Suppressor macrophage treated with lipopolysaccharide for 1 hour (primary cell): ENCODE data around the gene WIZ.
"Not testable (repeated sequence)": the region's sequence is repeated elsewhere in the genome, so short reads cannot be mapped to it uniquely, and the experiment has no call there.

Experiments used
- DNase-seq, 3 donors: peaks; one replicate each; pipeline ENCODE4 v3.0.0-alpha.2; 2020 to 2022

Gene WIZ, protein sequence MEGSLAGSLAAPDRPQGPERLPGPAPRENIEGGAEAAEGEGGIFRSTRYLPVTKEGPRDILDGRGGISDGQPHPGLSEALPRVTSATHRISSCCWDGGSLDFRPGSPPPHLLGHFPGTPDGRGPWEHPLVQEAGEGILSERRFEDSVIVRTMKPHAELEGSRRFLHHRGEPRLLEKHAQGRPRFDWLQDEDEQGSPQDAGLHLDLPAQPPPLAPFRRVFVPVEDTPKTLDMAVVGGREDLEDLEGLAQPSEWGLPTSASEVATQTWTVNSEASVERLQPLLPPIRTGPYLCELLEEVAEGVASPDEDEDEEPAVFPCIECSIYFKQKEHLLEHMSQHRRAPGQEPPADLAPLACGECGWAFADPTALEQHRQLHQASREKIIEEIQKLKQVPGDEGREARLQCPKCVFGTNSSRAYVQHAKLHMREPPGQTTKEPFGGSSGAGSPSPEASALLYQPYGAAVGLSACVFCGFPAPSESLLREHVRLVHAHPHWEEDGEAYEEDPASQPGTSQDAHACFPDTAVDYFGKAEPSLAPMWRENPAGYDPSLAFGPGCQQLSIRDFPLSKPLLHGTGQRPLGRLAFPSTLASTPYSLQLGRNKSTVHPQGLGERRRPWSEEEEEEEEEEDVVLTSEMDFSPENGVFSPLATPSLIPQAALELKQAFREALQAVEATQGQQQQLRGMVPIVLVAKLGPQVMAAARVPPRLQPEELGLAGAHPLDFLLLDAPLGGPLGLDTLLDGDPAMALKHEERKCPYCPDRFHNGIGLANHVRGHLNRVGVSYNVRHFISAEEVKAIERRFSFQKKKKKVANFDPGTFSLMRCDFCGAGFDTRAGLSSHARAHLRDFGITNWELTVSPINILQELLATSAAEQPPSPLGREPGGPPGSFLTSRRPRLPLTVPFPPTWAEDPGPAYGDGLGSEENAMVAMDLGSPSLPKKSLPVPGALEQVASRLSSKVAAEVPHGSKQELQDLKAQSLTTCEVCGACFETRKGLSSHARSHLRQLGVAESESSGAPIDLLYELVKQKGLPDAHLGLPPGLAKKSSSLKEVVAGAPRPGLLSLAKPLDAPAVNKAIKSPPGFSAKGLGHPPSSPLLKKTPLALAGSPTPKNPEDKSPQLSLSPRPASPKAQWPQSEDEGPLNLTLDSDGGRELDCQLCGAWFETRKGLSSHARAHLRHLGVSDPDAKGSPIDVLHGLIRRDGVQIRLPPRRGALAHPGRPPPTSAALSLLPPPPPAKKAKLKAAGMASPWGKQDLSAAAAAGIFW (N-terminal part only)

DNA sequence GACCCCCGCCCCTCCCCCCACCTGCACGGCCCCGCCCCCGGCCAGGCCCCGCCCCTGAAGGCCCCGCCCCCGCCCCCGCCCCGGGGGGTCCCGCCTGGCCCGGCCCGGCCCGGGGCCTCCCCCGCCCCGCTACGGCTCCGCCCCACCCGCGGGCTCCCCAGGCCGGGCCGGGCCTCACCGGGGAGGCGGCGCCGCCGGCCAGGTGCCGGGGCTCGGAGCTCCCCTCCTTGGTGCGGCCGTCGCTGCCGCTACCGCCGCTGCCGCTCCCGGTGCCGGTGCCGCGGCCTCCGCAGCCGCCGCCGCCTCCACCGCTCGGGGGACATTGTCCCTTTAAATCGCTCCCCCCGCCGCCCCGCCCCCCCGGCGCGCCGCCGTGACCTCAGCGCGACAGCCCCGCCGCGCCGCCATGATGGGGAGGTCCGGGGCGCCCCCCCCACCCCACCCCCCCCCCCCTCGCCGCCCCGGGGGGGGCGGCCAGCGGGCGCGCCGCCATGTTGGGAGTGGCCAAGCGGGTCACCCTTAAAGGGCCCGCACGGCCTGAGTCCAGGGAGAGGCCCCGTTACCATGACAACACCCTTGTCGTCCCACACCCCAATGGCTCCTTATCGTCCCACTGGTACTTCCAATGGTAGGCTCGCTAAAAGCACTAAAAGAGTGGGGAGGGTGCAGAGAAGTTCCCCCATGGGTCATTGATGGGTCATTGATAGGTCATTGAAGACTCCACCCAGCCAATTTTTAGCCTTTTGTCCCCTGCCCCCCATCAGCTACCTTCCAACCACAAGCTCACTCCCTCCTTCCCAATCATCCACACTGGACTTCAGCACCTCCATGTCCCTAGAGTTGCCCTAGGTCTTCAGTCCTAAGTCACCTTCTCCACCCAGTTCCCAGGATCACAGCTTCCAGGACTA is at the start of gene WIZ:
WIZ (minus strand) TSS at position 337 of the 908 bp plus-strand sequence. CDS start 1,649 bp downstream, outside the sequence.
- peak; percentile 77 to 95 (median 88) for DNase-seq

DNA sequence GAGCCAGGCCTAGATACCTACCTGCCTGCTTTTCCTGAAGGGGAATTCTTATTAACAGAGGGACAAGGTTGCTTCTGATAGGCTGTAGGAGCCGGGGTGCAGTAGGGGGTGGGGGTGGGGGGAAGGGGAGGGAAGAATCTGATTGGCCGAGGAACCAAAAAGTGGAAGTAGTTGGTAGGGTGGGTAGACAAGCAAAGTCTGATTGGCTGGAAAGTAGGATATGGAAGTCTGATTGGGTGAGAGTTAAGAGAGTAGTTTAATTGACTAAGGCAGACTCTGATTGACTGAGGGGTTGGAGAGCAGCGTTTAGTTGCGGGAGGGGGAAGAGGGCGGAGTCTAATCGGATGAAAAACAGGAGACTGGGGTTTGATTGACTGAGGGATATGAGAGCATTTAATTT is 49.2 kb upstream of the WIZ start:
- no peak for DNase-seq

DNA sequence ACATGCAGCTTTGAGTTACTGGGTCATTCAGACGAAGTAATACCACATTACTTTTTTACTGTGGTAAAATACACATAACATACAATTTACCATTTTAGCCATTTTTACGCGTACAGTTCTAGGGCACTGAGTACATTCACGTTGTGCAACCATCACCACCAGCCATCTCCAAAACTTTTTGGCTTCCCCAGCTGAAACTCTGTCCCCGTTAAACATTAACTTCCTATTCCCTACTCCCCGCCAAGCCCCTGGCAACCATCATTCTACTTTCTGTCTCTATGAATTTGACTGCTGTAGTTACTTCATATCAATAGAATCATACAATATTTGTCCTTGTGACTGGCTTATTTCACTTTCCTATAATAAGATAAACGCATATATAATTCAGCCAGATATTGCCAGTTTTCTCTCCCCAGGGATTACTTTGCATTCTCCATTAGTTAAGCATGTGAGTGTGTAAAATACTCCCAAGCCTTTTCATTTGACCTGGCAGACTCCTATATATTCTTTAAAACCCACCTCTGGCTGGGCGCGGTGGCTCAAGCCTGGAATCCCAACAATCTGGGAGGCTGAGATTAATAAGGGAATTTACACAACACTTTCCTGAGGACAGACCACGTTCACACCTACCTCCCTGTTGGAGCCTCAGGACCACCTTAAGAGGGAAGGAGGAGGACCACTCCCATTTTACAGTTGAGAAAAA is 48.6 kb upstream of the WIZ start:
- no peak for DNase-seq

DNA sequence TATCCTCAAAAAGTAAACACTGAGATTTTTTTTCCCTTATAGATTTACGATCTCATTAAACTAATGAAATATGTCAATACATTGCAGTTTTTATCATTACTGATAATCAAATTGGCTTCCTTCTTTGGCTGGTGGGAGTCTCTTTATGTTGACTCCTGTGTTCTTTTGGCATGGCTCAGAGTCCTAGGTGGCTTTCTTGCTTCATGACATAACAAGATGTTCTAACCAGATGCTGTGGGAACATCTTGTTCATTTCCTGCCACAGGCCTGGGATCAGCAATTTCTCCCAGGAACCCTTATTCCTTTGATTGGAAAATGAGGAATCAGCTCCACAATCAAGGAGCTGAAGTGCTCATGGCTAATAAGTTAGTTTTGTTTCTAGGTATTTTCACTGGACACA is 45.4 kb upstream of the WIZ start:
- DNase-seq: no peak

DNA sequence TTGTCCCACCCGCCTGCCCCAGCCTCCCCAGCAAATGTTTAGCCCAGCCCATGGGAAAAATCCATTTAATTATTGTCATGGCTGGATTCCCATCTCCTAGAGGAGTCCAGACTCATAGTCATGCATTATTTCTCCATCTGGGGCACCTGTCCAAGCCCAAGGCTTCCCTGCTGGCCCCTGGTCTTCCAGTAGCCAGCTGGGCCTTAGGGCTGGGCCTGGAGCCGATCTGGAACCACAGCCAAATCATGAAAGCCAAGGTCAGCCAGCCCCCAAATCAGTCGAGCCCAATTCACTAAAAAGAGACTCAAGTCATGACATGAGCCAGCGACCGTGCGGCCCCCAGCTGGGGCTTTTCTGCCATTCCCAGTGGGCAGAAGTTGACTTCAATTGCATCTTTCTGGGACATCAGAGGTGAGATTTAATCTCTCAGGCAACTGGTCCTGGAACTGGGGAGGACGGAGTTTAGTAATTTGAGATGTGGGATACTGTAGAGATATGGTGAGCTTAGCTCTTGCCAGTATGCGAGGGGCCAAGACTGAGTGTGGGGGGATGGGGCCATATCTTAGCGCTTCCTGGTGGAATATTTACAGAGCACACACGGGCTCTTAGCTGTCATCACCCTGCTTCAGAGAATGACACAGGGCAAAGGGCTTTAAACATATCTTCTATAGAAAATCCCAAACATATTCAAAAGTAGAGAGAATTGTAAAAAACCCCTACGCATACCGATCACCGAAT is 38.9 kb upstream of the WIZ start:
- no peak for DNase-seq

DNA sequence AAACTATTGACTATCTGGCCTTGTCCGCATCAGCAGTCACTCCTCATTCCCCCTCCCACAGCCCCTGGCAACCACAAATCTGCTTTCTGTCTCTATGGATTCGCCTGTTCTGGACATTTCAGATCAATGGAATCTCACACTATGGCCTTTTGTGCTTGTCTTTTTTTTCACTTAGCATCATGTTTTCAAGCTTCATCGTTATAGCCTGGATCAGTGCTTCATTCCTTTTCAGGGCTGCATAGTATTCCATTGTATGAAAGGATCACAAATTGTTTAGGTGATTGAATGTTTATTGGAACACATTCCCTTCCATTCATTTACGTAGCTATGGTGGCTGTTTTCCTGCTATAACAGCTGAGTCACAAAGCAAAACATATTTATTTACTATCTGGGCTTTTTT is 37.3 kb upstream of the WIZ start:
- DNase-seq: no peak

DNA sequence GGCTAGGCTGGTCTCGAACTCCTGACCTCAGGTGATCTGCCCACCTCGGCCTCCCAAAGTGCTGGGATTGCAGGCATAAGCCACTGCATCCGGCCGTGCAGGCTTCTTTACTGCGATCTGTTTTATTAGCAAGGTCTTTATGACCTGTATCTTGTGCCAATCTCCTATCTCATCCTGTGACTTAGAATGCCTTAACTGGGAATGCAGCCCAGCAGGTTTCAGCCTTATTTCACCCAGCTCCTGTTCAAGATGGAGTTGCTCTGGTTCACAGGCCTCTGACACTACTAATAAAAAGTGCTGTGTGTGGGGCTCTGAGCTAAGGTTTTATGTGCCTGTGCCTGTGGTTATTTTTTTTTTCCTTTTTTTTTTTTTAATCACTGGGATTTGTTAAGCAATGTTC is 36.0 kb upstream of the WIZ start:
- not testable (repeated sequence) for DNase-seq

DNA sequence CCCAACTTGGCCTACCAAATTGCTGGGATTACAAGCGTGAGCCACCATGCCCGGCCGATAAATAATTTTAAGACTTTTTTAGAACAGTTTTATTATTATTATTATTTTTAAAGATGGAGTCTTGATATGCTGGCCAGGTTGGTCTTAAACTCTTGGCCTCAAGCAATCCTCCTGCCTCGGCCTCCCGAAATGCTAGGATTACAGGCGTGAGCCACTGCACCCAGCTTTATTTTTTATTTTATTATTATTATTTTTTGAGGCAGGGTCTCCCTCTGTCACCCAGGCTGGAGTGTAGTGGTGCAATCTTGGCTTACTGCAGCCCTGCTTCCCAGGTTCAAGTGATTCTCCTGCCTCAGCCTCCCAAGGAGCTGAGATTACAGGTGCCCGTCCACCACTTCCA is 31.2 kb upstream of the WIZ start:
- peak in 1 of 3 donors; percentile 11 for DNase-seq

DNA sequence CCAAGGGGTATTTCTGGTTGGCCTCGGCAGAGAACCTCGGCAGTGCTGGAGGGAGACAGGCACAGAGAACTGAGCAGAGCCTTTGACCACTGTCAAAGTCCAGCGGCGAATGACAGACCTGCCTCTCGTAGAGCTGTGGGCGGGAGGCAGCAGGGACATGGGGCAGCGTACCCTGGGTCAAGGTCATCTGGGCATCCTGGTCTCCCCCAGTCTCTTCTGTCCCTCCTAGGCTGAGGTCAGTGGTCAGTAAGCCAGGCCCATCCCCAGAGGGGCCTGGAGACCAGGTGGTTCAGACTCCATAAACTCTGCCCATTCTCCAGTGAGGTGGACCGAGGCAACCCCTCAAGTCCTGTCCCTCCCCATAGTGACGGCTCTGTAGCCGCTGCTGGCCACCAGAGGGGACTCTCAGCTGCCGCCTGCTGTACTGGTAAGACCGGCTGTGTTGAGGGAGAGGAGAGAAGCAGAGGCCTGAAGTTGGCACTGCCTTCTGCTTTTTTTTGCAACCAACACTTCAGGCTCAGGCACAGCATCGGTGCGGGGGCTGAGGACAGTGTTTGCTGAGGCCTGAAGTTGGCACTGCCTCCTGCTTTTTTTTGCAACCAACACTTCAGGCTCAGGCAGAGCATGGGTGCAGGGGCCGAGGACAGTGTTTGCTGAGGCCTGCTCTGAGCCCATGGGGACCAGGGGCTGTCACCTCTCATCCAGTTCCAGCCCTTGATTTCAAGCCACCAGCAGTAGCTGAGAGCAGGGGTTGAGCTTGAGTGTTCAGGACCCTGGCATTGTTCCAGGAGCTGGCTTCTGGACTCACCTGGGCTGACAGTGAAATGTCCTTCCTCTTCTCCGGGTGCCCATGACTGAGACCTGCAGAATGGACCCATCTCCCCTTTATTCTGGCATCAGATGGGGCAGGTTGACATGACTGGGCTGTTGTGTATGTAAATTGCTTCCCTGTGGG is 29.9 kb upstream of the WIZ start, which contains the start of gene PGLYRP2:
PGLYRP2 (minus strand) TSS at position 111 of the 955 bp plus-strand sequence. CDS start 130 bp downstream, outside the sequence.
- peak; percentile 54 to 72 (median 66) for DNase-seq

DNA sequence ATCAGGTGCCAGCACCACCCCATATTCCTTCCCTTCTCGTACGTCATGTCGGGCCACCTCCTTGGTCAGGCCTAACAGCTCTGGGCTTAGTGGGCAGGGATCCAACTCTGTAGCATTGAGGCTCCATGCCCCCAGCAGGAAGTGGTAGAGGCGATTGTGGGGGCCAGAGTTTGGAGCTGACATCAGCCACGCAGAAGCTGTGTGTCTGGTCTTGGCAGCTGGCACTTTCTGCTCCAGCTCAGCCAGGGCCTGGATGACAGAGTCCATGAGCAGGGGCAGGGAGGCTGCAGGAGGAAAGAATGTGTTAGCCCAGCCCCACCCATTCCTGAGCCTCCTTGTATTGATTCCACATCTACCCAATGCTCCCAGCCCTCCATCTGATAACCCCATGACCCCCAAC is 26.6 kb upstream of the WIZ start:
- DNase-seq: no peak

DNA sequence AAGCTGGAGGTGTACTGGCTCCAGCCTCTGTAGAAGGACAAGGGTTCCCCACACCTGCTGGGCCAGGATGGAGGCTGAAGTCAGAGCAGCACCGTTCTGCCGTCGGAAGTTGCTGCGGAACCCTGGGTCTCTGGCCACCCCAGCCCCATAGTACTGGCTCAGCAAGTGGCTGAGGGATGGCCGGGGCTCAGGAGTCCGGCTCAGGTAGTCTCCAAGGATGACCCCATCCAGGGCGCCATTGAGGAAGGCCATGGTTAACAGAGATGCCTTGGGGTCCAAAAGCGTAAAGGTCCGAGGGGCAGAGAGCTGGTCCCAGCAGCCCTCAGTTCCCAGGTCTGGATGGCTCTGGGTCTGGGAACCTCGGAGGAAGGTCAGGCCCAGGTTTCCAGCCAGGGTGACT is 25.9 kb upstream of the WIZ start:
- no peak for DNase-seq

DNA sequence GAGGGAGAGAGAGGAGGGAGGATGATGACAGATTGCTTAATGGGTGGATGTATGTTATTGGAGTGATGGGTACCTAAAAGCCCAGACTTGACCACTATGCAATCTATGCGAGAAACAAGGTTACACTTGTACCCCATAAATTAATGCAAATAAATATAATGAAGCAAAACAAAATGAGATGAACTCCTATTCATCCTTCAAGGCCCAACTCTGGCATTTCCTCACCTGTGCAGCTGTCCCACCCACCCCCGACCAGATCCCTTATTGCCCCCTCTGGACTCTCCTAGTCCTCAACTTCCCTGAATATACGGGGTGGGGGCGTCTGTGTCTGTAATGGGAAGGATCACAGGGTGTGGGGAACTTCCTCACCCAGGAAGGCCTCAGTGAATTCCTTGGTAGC is 25.4 kb upstream of the WIZ start:
- peak in 1 of 3 donors; percentile 0 for DNase-seq

DNA sequence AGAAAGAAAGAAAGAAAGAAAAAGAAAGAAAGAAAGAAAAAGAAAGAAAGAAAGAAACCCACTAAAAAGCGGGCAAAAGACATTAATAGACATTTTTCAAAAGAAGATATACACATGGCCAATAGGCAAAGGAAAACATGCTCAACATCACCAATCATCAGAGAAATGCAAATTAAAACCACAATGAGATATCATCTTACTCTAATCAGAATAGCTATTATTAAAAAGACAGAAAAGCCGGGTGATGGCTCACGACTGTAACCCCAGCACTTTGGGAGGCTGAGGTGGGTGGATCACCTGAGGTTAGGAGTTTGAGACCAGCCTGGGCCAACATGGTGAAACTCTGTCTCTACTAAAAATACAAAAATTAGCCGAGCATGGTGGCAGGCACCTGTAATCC is 24.1 kb upstream of the WIZ start:
- not testable (repeated sequence) for DNase-seq

DNA sequence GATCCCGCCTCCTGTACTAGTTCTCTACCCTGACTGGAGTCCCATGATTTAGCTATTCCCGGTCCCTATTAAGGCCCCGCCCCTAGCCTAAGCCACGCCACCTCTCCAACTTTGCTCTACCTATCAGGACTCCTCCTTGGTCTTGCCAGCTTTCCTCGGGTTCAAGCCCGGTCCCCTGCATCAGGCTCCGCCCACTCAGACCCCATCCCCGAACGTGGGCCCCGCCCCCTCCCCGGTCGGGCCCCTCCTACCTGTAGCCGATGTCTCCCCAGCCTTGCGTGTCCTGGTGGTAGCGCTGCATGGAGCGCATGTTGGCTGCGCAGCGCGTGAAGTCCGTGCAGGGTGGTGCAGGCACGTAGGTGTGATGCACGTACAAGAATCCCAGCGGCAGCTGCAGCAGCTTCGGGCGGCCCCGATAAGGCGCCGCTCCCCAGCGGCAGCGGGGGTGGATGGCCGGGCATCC is 21.9 kb upstream of the WIZ start:
- peak in 1 of 3 donors; percentile 15 for DNase-seq

DNA sequence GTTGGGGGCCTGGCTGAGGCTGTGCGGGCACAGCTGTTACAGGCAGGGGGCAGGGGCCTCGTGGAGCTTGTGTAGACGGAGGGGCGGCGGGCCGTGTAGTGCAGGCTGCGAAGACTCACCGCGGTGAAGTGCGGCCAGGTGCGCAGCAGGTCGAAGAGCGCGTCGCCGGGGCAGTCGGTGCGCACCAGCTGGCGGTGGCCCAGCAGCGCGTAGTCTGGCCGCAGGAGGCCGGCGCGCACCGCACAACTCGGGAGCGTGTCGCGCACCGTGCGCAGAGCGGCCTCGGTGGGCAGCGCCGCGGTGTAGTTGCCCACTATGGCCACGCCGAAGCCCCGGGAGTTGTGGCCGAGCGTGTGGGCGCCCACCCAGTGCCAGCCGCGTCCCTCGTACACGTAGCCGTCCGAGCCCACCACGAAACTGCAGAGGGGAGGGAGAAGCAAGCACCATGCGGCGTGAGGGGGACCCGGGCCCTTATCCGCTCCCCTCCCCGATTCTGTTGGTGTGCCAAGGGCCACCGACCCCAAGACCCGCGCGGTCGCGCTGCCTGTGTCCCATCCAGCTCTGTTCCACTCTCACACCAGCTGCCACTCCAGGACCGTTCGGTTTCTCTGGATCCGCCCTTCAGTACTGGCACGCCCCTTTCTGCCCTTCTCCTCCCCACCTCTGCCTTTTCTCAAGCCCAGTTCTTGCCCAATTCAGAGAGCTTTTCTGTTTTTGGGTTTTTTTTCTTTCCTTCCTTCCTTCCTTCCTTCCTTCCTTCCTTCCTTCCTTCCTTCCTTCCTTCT is 19.9 kb upstream of the WIZ start:
- peak; percentile 36 to 48 (median 44) for DNase-seq

DNA sequence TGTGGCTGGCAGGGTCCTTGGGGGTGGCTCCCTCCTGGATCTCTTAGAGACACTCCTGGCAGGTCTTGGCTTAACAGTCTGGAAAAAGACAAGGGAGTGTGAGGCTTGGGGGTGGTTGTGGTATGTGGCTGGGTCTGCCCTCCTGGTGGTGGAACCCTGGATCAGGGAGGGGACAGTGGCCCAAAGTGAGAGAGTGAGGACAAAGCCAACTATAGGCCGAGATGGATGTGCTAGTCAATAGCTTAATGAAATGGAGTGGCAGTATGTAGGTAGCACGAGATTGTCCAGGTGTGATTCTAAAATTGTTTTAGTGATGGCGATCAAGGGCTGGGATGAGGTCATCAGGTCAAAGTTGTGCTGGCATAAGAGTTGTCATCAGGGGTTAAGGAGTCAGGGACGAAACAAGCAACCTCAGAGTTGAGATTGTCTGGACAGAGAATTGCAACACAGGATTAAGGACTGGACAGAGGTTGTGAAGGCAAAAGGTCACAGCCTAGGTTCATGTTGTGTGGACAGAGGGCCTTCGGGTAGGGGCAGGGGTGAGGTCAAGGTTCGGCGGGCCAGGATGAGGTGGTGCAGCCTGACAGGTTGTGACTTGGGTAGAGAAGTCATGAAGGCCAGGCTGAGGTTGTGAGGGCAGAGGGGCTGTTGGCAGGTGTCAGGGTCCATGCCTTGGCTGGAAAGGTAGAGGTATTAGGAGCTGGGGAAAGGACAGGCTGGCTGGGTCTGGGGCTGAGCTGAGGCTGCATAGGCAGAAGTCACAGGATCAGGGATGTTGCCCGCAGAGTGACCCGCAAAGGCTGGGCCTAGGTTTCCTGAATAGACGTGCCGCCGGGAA is 19.1 kb upstream of the WIZ start:
- no peak for DNase-seq

DNA sequence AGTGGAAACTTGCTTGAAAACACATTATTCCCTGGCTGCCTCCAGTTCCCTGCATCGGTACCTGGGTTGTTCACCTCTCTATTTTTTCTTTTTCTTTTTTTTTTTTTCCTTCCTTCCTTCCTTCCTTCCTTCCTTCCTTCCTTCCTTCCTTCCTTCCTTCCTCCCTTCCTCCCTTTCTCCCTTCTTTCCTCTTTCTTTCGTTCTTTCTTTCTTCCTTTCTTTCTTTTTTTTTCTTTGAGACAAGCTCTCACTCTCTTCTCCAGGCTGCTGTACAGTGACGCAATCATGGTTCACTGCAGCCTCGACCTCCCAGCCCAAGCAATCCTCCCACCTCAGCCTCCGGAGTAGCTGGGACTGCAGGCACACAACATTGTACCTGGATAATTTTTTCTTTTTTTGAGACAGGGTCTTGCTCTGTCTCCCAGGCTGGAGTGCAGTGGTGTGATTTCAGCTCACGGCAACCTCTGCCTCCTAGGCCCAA is 18.0 kb upstream of the WIZ start:
- no peak for DNase-seq
